HEK293 (cell line): ENCODE measurements around the gene GAD1.

Source experiments
- SCRT2 ChIP-seq: fragments of 450-650 bp; formaldehyde crosslinking; IDR thresholded peaks from 2 replicates; pipeline ENCODE4 v1.5.1; 2016; ENCODE audit warnings: missing biosample characterization, missing genetic modification characterization
- ZBTB21 ChIP-seq: fragments of 450-650 bp; formaldehyde crosslinking; IDR thresholded peaks from 2 replicates; pipeline ENCODE4 v1.5.1; 2017; ENCODE audit warnings: missing biosample characterization, missing genetic modification characterization
- ZBTB7A ChIP-seq: fragments of 450-650 bp; formaldehyde crosslinking; IDR thresholded peaks from 2 replicates; pipeline ENCODE4 v1.5.1; 2016; ENCODE audit warnings: low read depth, missing biosample characterization, missing genetic modification characterization
- ZNF114 ChIP-seq: fragments of 450-650 bp; formaldehyde crosslinking; IDR thresholded peaks from 2 replicates; pipeline ENCODE4 v1.5.0; 2017; ENCODE audit warnings: missing biosample characterization, missing genetic modification characterization
- ZNF24 ChIP-seq: fragments of 450-650 bp; formaldehyde crosslinking; IDR thresholded peaks from 2 replicates; pipeline ENCODE4 v1.5.1; 2016; ENCODE audit warnings: missing biosample characterization, missing genetic modification characterization
- ZNF768 ChIP-seq: fragments of 450-650 bp; formaldehyde crosslinking; IDR thresholded peaks from 2 replicates; pipeline ENCODE4 v1.5.1; 2018; ENCODE audit warnings: missing biosample characterization, mild to moderate bottlenecking, missing genetic modification characterization
- TF ChIP-seq, protein P1 (sequence below): fragments of 450-650 bp; formaldehyde crosslinking; IDR thresholded peaks from 2 replicates; pipeline ENCODE4 v1.5.1; 2016; ENCODE audit warnings: missing biosample characterization, missing genetic modification characterization
- TF ChIP-seq, protein P2 (sequence below): fragments of 450-650 bp; IDR thresholded peaks from 2 replicates; pipeline ENCODE4 v1.5.1; 2018; ENCODE audit warnings: missing biosample characterization, missing genetic modification characterization
- TF ChIP-seq, protein P3 (sequence below): fragments of 450-650 bp; formaldehyde crosslinking; IDR thresholded peaks from 2 replicates; pipeline ENCODE4 v1.5.1; 2016; ENCODE audit warnings: missing biosample characterization, missing genetic modification characterization
- TF ChIP-seq, protein P4 (sequence below): fragments of 450-650 bp; formaldehyde crosslinking; IDR thresholded peaks from 2 replicates; pipeline ENCODE4 v1.5.1; 2016; ENCODE audit warnings: missing biosample characterization, missing genetic modification characterization
- TF ChIP-seq, protein P5 (sequence below): fragments of 450-650 bp; formaldehyde crosslinking; IDR thresholded peaks from 2 replicates; pipeline ENCODE4 v1.5.1; 2017; ENCODE audit warnings: missing biosample characterization, missing genetic modification characterization

DNA sequence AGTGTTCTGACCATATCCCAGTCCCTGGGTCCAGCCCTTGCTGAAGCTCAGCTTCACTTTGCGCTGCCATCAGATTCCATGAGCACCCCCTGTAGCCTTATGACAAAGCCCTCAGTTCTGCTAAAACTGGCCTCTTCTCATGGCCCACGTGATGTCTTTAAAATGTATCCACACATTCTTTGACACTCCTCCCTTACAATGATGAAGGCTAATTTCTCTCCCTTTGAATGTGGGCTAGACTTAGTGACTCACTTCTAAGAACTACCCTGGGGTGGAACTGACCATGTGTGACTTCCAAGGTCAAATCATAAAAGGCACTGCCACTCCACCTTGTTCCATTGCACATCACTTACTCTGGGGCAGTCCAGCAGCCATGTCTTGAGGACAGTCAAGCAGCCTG lies 67.0 kb downstream of the GAD1 start:
- TF ChIP-seq, protein P1, sequence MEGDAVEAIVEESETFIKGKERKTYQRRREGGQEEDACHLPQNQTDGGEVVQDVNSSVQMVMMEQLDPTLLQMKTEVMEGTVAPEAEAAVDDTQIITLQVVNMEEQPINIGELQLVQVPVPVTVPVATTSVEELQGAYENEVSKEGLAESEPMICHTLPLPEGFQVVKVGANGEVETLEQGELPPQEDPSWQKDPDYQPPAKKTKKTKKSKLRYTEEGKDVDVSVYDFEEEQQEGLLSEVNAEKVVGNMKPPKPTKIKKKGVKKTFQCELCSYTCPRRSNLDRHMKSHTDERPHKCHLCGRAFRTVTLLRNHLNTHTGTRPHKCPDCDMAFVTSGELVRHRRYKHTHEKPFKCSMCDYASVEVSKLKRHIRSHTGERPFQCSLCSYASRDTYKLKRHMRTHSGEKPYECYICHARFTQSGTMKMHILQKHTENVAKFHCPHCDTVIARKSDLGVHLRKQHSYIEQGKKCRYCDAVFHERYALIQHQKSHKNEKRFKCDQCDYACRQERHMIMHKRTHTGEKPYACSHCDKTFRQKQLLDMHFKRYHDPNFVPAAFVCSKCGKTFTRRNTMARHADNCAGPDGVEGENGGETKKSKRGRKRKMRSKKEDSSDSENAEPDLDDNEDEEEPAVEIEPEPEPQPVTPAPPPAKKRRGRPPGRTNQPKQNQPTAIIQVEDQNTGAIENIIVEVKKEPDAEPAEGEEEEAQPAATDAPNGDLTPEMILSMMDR (tag by site-specific recombination), result no peak
- TF ChIP-seq, protein P2, sequence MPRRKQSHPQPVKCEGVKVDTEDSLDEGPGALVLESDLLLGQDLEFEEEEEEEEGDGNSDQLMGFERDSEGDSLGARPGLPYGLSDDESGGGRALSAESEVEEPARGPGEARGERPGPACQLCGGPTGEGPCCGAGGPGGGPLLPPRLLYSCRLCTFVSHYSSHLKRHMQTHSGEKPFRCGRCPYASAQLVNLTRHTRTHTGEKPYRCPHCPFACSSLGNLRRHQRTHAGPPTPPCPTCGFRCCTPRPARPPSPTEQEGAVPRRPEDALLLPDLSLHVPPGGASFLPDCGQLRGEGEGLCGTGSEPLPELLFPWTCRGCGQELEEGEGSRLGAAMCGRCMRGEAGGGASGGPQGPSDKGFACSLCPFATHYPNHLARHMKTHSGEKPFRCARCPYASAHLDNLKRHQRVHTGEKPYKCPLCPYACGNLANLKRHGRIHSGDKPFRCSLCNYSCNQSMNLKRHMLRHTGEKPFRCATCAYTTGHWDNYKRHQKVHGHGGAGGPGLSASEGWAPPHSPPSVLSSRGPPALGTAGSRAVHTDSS (tag by site-specific recombination), result no peak
- TF ChIP-seq, protein P3, sequence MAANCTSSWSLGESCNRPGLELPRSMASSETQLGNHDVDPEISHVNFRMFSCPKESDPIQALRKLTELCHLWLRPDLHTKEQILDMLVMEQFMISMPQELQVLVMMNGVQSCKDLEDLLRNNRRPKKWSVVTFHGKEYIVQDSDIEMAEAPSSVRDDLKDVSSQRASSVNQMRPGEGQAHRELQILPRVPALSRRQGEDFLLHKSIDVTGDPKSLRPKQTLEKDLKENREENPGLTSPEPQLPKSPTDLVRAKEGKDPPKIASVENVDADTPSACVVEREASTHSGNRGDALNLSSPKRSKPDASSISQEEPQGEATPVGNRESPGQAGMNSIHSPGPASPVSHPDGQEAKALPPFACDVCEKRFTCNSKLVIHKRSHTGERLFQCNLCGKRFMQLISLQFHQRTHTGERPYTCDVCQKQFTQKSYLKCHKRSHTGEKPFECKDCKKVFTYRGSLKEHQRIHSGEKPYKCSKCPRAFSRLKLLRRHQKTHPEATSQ (tag by site-specific recombination), result no peak
- TF ChIP-seq ZNF114 (tag by site-specific recombination) (no peak), ZNF768 (no peak), SCRT2 (tag by site-specific recombination) (no peak), ZBTB7A (tag by site-specific recombination) (no peak), ZNF24 (tag by site-specific recombination) (no peak), ZBTB21 (tag by site-specific recombination) (no peak)
- TF ChIP-seq, protein P4, sequence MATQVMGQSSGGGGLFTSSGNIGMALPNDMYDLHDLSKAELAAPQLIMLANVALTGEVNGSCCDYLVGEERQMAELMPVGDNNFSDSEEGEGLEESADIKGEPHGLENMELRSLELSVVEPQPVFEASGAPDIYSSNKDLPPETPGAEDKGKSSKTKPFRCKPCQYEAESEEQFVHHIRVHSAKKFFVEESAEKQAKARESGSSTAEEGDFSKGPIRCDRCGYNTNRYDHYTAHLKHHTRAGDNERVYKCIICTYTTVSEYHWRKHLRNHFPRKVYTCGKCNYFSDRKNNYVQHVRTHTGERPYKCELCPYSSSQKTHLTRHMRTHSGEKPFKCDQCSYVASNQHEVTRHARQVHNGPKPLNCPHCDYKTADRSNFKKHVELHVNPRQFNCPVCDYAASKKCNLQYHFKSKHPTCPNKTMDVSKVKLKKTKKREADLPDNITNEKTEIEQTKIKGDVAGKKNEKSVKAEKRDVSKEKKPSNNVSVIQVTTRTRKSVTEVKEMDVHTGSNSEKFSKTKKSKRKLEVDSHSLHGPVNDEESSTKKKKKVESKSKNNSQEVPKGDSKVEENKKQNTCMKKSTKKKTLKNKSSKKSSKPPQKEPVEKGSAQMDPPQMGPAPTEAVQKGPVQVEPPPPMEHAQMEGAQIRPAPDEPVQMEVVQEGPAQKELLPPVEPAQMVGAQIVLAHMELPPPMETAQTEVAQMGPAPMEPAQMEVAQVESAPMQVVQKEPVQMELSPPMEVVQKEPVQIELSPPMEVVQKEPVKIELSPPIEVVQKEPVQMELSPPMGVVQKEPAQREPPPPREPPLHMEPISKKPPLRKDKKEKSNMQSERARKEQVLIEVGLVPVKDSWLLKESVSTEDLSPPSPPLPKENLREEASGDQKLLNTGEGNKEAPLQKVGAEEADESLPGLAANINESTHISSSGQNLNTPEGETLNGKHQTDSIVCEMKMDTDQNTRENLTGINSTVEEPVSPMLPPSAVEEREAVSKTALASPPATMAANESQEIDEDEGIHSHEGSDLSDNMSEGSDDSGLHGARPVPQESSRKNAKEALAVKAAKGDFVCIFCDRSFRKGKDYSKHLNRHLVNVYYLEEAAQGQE (tag by site-specific recombination), result no peak
- TF ChIP-seq, protein P5, sequence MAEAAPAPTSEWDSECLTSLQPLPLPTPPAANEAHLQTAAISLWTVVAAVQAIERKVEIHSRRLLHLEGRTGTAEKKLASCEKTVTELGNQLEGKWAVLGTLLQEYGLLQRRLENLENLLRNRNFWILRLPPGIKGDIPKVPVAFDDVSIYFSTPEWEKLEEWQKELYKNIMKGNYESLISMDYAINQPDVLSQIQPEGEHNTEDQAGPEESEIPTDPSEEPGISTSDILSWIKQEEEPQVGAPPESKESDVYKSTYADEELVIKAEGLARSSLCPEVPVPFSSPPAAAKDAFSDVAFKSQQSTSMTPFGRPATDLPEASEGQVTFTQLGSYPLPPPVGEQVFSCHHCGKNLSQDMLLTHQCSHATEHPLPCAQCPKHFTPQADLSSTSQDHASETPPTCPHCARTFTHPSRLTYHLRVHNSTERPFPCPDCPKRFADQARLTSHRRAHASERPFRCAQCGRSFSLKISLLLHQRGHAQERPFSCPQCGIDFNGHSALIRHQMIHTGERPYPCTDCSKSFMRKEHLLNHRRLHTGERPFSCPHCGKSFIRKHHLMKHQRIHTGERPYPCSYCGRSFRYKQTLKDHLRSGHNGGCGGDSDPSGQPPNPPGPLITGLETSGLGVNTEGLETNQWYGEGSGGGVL (tag by site-specific recombination), result no peak
